RWPE2 (cell line): ENCODE results near the gene SPHKAP.

Source experiments
- ATAC-seq: fragments of 200-7000 bp; cut with Tn5 transposase; 3 replicates; pipeline ENCODE4 v1.9.1; 2021; ENCODE audit warnings: low read depth
- DNase-seq: peaks from one replicate; pipeline ENCODE4 v3.0.0-alpha.2; 2020; ENCODE audit warnings: low spot score
- H3K27ac ChIP-seq: fragments of 450-650 bp; 2 replicates; pipeline ENCODE4 v1.5.1; 2017; ENCODE audit warnings: mild to moderate bottlenecking; ENCODE audit not compliant: poor library complexity, severe bottlenecking
- H3K27me3 ChIP-seq: fragments of 250-450 bp; sonication (Bioruptor Pico); 2 replicates; pipeline ENCODE4 v1.5.1; 2021; ENCODE audit warnings: mild to moderate bottlenecking, moderate library complexity; ENCODE audit not compliant: insufficient read depth, poor library complexity, severe bottlenecking
- H3K36me3 ChIP-seq: fragments of 250-450 bp; sonication (Bioruptor Pico); 2 replicates; pipeline ENCODE4 v1.5.1; 2020; ENCODE audit warnings: low read depth, mild to moderate bottlenecking, moderate library complexity
- H3K4me1 ChIP-seq: fragments of 250-450 bp; sonication (Bioruptor Pico); 2 replicates; pipeline ENCODE4 v1.5.1; 2021; ENCODE audit warnings: mild to moderate bottlenecking, moderate library complexity; ENCODE audit not compliant: insufficient read depth, poor library complexity, severe bottlenecking
- H3K4me3 ChIP-seq: fragments of 250-450 bp; sonication (Bioruptor Pico); 2 replicates; pipeline ENCODE4 v1.5.1; 2021; ENCODE audit warnings: mild to moderate bottlenecking, moderate library complexity; ENCODE audit not compliant: severe bottlenecking
- H3K9me3 ChIP-seq: fragments of 250-450 bp; sonication (Bioruptor Pico); 2 replicates; pipeline ENCODE4 v1.5.1; 2021; ENCODE audit warnings: mild to moderate bottlenecking, moderate library complexity; ENCODE audit not compliant: severe bottlenecking
- TF ChIP-seq, protein P1 (sequence below): fragments of 450-650 bp; IDR thresholded peaks from one replicate; pipeline ENCODE4 v1.5.1; 2017; ENCODE audit warnings: mild to moderate bottlenecking, moderate library complexity; ENCODE audit not compliant: poor library complexity, severe bottlenecking

Gene SPHKAP

DNA sequence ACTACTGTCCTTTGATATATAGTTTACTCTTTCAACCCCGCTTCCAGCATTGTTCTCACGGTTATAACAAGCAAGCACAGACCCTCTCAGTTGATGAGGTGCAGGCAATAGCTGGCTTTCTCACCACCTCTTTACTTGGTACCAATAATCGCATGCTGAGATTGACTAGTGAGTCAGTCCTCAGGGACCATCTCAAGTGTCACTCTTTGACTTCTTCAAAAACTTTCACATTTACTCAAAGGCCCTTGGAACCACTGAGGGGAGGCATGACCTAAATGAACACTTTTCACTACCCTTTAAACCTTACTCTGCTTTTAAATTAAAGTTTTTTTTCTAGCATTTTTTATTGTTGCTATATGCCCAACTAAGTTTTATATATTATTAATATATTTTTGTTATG, 208.2 kb downstream of the SPHKAP start:
- H3K27me3 ChIP-seq = no peaks in the 10 kb centered on the region
- H3K27ac ChIP-seq = no peak overlapping the region
- no peak overlapping the region for H3K4me3 ChIP-seq
- no peaks in the 10 kb centered on the region for H3K4me1 ChIP-seq
- no peaks in the 10 kb centered on the region for H3K9me3 ChIP-seq
- no peak for DNase-seq
- TF ChIP-seq, protein P1, sequence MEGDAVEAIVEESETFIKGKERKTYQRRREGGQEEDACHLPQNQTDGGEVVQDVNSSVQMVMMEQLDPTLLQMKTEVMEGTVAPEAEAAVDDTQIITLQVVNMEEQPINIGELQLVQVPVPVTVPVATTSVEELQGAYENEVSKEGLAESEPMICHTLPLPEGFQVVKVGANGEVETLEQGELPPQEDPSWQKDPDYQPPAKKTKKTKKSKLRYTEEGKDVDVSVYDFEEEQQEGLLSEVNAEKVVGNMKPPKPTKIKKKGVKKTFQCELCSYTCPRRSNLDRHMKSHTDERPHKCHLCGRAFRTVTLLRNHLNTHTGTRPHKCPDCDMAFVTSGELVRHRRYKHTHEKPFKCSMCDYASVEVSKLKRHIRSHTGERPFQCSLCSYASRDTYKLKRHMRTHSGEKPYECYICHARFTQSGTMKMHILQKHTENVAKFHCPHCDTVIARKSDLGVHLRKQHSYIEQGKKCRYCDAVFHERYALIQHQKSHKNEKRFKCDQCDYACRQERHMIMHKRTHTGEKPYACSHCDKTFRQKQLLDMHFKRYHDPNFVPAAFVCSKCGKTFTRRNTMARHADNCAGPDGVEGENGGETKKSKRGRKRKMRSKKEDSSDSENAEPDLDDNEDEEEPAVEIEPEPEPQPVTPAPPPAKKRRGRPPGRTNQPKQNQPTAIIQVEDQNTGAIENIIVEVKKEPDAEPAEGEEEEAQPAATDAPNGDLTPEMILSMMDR = no peak
- H3K36me3 ChIP-seq = no peaks in the 10 kb centered on the region
- ATAC-seq = no peak

DNA sequence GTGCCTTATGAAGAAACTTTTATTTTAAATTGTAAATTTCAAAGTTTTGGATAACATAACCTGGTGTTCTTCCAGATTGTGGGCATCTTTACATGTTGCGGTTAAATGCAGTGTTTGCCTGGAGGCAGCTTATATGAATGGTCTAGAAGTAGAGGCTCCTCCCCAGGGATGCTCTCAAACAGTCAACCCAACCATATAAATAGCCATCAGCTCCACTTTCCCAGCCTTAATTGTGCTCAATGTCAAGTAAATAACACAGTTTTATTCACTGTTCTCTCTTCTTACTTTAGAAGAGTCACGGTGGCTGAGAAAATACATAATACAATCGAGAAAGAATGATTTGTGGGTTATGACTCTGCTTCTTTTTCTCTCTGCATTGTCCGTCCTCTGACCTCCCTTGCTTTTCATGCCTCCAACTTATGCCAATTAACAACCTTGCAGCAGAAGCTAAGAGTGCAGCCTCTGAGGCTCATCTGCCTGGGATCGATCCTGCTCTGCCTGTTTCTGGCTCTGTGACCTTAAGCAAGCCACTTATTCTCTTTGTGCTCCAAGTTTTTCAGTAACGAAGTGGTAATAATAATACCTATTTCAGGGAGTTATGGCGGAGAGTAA, 209.8 kb downstream of the SPHKAP start:
- Histone ChIP-seq H3K4me3 (no peak overlapping the region), H3K27me3 (no peaks in the 10 kb centered on the region), H3K9me3 (no peaks in the 10 kb centered on the region), H3K27ac (no peak overlapping the region), H3K36me3 (no peaks in the 10 kb centered on the region), H3K4me1 (no peaks in the 10 kb centered on the region)
- no peak for DNase-seq
- TF ChIP-seq, protein P1 = no peak
- ATAC-seq = no peak

DNA sequence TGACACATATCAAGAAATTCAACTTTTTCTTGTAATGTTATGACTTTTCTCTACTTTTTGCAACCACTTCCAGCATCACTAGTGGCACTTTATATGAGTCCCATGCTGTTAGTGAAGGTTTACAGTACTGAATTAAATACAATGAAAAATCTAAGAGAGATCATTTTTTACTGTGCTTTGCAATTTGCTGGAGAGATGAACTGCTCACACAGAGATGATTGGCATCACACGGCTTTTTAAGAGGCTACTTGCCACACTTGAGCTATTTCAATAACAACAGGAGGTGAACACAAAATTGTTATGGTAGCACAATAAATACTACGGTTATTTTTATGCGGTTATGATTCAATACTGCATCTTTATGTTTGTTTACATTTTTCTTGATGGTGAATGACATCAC, 221.2 kb downstream of the SPHKAP start:
- Histone ChIP-seq H3K27ac (no peak overlapping the region), H3K36me3 (no peaks in the 10 kb centered on the region), H3K9me3 (no peaks in the 10 kb centered on the region), H3K27me3 (no peaks in the 10 kb centered on the region), H3K4me1 (no peaks in the 10 kb centered on the region), H3K4me3 (no peak overlapping the region)
- TF ChIP-seq, protein P1 = no peak
- ATAC-seq = no peak
- no peak for DNase-seq

- H3K4me3 ChIP-seq = no peak overlapping the region
- DNase-seq (no peak), ATAC-seq (no peak)
- no peak overlapping the region for H3K27ac ChIP-seq
- H3K4me1 ChIP-seq = no peaks in the 10 kb centered on the region
- H3K27me3 ChIP-seq = no peaks in the 10 kb centered on the region
- no peaks in the 10 kb centered on the region for H3K36me3 ChIP-seq
- TF ChIP-seq, protein P1 = no peak
- no peaks in the 10 kb centered on the region for H3K9me3 ChIP-seq
Measured at GRCh38 chr2:227942965-227943364, 238.5 kb downstream of the SPHKAP start.

GRCh38 chr2:227942021-227942420, 239.5 kb downstream of the SPHKAP start:
- no peak for ATAC-seq
- Histone ChIP-seq H3K27me3 (no peaks in the 10 kb centered on the region), H3K4me3 (no peak overlapping the region), H3K27ac (no peak overlapping the region), H3K4me1 (no peaks in the 10 kb centered on the region), H3K9me3 (no peaks in the 10 kb centered on the region), H3K36me3 (no peaks in the 10 kb centered on the region)
- TF ChIP-seq, protein P1 = no peak
- DNase-seq = no peak
